Heart left ventricle (tissue), 16 donors: ENCODE data around the gene ATF6. TPM values are rescaled to one million over a fixed set of nuclear protein-coding genes. Genes with fewer than 3 reads are reported as not detected.
"Not testable (repeated sequence)": the region's sequence is repeated elsewhere in the genome, so short reads cannot be mapped to it uniquely, and the experiment has no call there.

Experiments
- ATAC-seq, 4 donors: fragments of 200-7000 bp; cut with Tn5 transposase; one replicate each; pipeline ENCODE4 v1.9.1; 2020 to 2022; ENCODE audit warnings: moderate library complexity in 4 of 4, mild to moderate bottlenecking in 3 of 4, moderate number of reproducible peaks in 1 of 4
- DNase-seq, 5 donors: peaks; one replicate each; pipeline ENCODE4 v3.0.0-alpha.2; 2020
- H3K27ac ChIP-seq, 12 donors: fragments of 200-600 bp; sonication (generic) in 4 of 12; one replicate each; pipeline versions ENCODE4 v1.5.0 to v1.8.0; 2016 to 2022; ENCODE audit warnings: mild to moderate bottlenecking in 2 of 12
- H3K27me3 ChIP-seq, 9 donors: fragments of 200-600 bp; sonication (generic) in 2 of 9; one replicate each; pipeline versions ENCODE4 v1.5.1 to v1.8.0; 2016 to 2022; ENCODE audit warnings: mild to moderate bottlenecking in 3 of 9
- H3K36me3 ChIP-seq, 9 donors: fragments of 200-600 bp; sonication (generic) in 2 of 9; one replicate each; pipeline versions ENCODE4 v1.5.0 to v1.8.0; 2018 to 2022; ENCODE audit warnings: mild to moderate bottlenecking in 2 of 9
- H3K4me1 ChIP-seq, 12 donors: fragments of 200-600 bp; sonication (generic) in 4 of 12; one replicate each; pipeline versions ENCODE4 v1.5.0 to v1.8.0; 2016 to 2022; ENCODE audit warnings: mild to moderate bottlenecking in 3 of 12
- H3K4me3 ChIP-seq, 12 donors: fragments of 200-600 bp; sonication (generic) in 4 of 12; one replicate each; pipeline versions ENCODE4 v1.5.0 to v1.8.0; 2017 to 2022; ENCODE audit warnings: mild to moderate bottlenecking in 9 of 12, moderate library complexity in 4 of 12
- H3K9me3 ChIP-seq, 12 donors: fragments of 200-600 bp; sonication (generic) in 4 of 12; one replicate each; pipeline versions ENCODE4 v1.5.0 to v1.8.0; 2016 to 2022; ENCODE audit warnings: mild to moderate bottlenecking in 1 of 12
- POLR2A ChIP-seq, 2 donors: fragments of 450-650 bp; IDR thresholded peaks; one replicate each; pipeline ENCODE4 v1.6.1; 2017; ENCODE audit warnings: antibody characterized with exemption in 2 of 2, mild to moderate bottlenecking in 2 of 2, moderate library complexity in 2 of 2
- WGBS, 4 donors: extraction: QIAGEN DNeasy Blood & Tissue Kit in 2 of 4; methylation state at CpG; one replicate each; pipeline versions ENCODE4 v1.1.5 to v1.1.7; 2013 to 2018; 5-methylcytosine and 5-hydroxymethylcytosine counted together
- intact Hi-C, 10 donors: fragments of 100-400 bp; cut with DNase I; formaldehyde crosslinking; loops; one replicate each; pipeline versions ENCODE4 v1.11.1 to v1.14.2; 2022
- polyA plus RNA-seq, 2 donors: library from polyadenylated mRNA; stranded (reverse); fragments of 200-250 nt; gene quantifications; one replicate each; pipeline ENCODE4 v1.2.3, GENCODE V29; 2013
- total RNA-seq, 9 donors: library from RNA; depleted of rRNA in 2 of 9; stranded (reverse); fragments of >200 nt in 2 of 9; fragmentation: NEBNext Ultra II Directional in 3 of 9; extraction: Animal tissue kit (Norgen Biotek cat#: 25700) in 3 of 9; gene quantifications; one replicate each; pipeline versions ENCODE4 v1.1.0 to v1.2.4, GENCODE V29; 2016 to 2023
- TF ChIP-seq, protein P1 (sequence below), 12 donors: fragments of 200-600 bp; sonication (generic) in 4 of 12; IDR thresholded peaks; one replicate each; pipeline versions ENCODE4 v1.5.0 to v1.8.0; 2018 to 2022; ENCODE audit warnings: antibody characterized with exemption in 12 of 12, mild to moderate bottlenecking in 5 of 12
- donor health status: ischemic (EF 13 %, LVEDD 7.1; RV severe dilation, severe dysfunction).
- donor health status: healthy with polysubstance abuse.
- donor health status: DM: no; HTN: yes; CAD: no.
- donor health status: DM: no; HTN: no; CAD: no.
- donor health status: ischemic (EF 25% LVEDD 6.9; RV normal size, moderate dysfunction).
- donor health status: ischemic (EF 25% LVEDD 5.7; RV mildly dilated, moderate dysfunction).
- donor health status: healthy.
- donor health status: DM: yes; HTN: yes; CAD: no.
- donor health status: ischemic (EF 35%, LVEDD 5.7; RV mildly dilated, moderate dysfunction).
- donor health status: nonischemic (EF 11% LVEDD 7.7; RV severe dilation, severe dysfunction).
- donor health status: DM: yes; HTN: yes; CAD: no.
- donor health status: PGD.
- donor health status: ischemic (EF 29% LVEDD 5.4; RV normal size, mild dysfunction).
- donor health status: nonischemic (EF 23%, LVEDD 6.1; RV moderate dilation, normal function).

ATF6 gene
- total and polyA plus RNA-seq, 11 donors, result 3.0 to 24.4 (median 16.3) TPM

GRCh38 chr1:161824618-161825017, 58.5 kb downstream of the ATF6 start:
- DNase-seq (no peak), ATAC-seq (no peak)
- H3K27ac ChIP-seq, result no peak overlapping the region
- peaks cover 0 to 10% (median 0%) of the 10 kb centered on the region in 12 donors for H3K4me1 ChIP-seq
- H3K9me3 ChIP-seq, result no peaks in the 10 kb centered on the region
- intact Hi-C loops, result no loop called here
- no peak overlapping the region for H3K4me3 ChIP-seq
- TF ChIP-seq, protein P1, sequence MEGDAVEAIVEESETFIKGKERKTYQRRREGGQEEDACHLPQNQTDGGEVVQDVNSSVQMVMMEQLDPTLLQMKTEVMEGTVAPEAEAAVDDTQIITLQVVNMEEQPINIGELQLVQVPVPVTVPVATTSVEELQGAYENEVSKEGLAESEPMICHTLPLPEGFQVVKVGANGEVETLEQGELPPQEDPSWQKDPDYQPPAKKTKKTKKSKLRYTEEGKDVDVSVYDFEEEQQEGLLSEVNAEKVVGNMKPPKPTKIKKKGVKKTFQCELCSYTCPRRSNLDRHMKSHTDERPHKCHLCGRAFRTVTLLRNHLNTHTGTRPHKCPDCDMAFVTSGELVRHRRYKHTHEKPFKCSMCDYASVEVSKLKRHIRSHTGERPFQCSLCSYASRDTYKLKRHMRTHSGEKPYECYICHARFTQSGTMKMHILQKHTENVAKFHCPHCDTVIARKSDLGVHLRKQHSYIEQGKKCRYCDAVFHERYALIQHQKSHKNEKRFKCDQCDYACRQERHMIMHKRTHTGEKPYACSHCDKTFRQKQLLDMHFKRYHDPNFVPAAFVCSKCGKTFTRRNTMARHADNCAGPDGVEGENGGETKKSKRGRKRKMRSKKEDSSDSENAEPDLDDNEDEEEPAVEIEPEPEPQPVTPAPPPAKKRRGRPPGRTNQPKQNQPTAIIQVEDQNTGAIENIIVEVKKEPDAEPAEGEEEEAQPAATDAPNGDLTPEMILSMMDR (IDR thresholded peaks at IDR 0.05), result no peak
- no peak for TF ChIP-seq POLR2A (IDR thresholded peaks at IDR 0.05)
- H3K36me3 ChIP-seq, result peaks cover 0 to 68% (median 47%) of the 10 kb centered on the region in 9 donors
- WGBS, 4 donors, result 88 to 91% (median 89%) methylated on average over 1 of the region's 1 CpG
- H3K27me3 ChIP-seq, result no peaks in the 10 kb centered on the region

- TF ChIP-seq, protein P1 (IDR thresholded peaks at IDR 0.05), result no peak
- no peak for TF ChIP-seq POLR2A (IDR thresholded peaks at IDR 0.05)
- H3K4me3 ChIP-seq, result no peak overlapping the region
- no peaks in the 10 kb centered on the region for H3K9me3 ChIP-seq
- intact Hi-C loops, result no loop called here
- DNase-seq (no peak), ATAC-seq (no peak)
- peaks cover 0 to 56% (median 35%) of the 10 kb centered on the region in 9 donors for H3K36me3 ChIP-seq
- no peak overlapping the region for H3K27ac ChIP-seq
- H3K27me3 ChIP-seq, result no peaks in the 10 kb centered on the region
- WGBS, 4 donors, result 95 to 99% (median 96%) methylated on average over 4 of the region's 4 CpGs
- H3K4me1 ChIP-seq, result peaks cover 0 to 10% (median 0%) of the 10 kb centered on the region in 12 donors
Observed at GRCh38 chr1:161825831-161826230, 59.7 kb downstream of the ATF6 start.

- intact Hi-C loops, result no loop called here
- Histone ChIP-seq H3K4me3 (no peak overlapping the region), H3K27me3 (no peaks in the 10 kb centered on the region), H3K4me1 (peaks cover 0 to 10% (median 0%) of the 10 kb centered on the region in 12 donors), H3K36me3 (peaks cover 0 to 50% (median 28%) of the 10 kb centered on the region in 9 donors), H3K27ac (no peak overlapping the region), H3K9me3 (no peaks in the 10 kb centered on the region)
- 91 to 98% (median 97%) methylated on average over 2 of the region's 2 CpGs for WGBS, 4 donors
- no peak for DNase-seq
- TF ChIP-seq, protein P1 (IDR thresholded peaks at IDR 0.05), result no peak
- TF ChIP-seq POLR2A (IDR thresholded peaks at IDR 0.05), result no peak
- no peak for ATAC-seq
Observed at GRCh38 chr1:161826478-161826877, 60.4 kb downstream of the ATF6 start.

DNA sequence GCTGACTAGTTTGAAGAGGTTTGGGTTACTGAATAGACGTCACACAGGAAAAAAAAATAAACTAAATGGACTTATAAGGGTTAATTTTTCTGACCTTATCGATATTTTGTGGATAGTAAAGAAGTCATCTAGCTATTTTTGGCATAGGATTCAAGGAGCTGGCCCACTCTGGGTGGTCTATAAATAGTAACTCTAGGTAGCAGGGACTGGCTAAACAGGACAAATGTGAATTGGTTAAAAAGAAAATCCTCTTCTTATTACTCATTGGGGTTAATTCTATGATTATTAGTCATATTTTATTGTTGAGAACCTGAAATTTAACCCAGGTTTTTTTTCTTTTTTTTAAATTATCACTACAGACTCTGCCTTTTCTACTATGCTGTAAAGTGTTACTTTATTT, 61.7 kb downstream of the ATF6 start:
- Histone ChIP-seq H3K27me3 (no peaks in the 10 kb centered on the region), H3K9me3 (peaks cover 0 to 3% (median 0%) of the 10 kb centered on the region in 12 donors), H3K27ac (no peak overlapping the region), H3K4me3 (no peak overlapping the region), H3K36me3 (peaks cover 0 to 37% (median 16%) of the 10 kb centered on the region in 9 donors), H3K4me1 (peaks cover 0 to 10% (median 0%) of the 10 kb centered on the region in 12 donors)
- 35 to 46% (median 42%) methylated on average over 2 of the region's 2 CpGs for WGBS, 4 donors
- intact Hi-C loops, result no loop called here
- ATAC-seq (peak in 2 of 4 donors; percentile 54 to 58), DNase-seq (no peak)
- no peak for TF ChIP-seq POLR2A (IDR thresholded peaks at IDR 0.05)
- TF ChIP-seq, protein P1 (IDR thresholded peaks at IDR 0.05), result no peak

DNA sequence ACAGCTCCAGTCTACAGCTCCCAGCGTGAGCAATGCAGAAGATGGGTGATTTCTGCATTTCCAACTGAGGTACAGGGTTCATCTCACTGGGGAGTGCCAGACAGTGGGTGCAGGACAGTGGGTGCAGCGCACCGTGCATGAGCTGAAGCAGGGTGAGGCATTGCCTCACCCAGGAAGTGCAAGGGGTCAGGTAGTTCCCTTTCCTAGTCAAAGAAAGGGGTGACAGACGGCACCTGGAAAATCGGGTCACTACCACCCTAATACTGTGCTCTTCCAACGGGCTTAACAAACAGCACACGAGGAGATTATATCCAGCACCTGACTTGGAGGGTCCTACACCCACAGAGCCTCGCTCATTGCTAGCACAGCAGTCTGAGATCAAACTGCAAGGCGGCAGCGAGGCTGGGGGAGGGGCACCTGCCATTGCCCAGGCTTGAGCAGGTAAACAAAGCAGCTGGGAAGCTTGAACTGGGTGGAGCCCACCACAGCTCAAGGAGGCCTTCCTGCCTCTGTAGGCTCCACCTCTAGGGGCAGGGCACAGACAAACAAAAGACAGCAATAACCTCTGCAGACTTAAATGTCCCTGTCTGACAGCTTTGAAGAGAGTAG, 66.3 kb downstream of the ATF6 start:
- H3K4me3 ChIP-seq, H3K27ac ChIP-seq, ATAC-seq, intact Hi-C loops, H3K9me3 ChIP-seq, H3K4me1 ChIP-seq, DNase-seq, H3K27me3 ChIP-seq: not testable (repeated sequence)
- peaks cover 0 to 13% (median 0%) of the 10 kb centered on the region in 9 donors for H3K36me3 ChIP-seq
- 95 to 96% (median 96%) methylated on average over 10 of the region's 10 CpGs for WGBS, 4 donors
